Measurements from ENCODE around the gene FRMPD1.

FRMPD1 gene

GRCh38 chr9:37682951-37683350, 32.2 kb downstream of the FRMPD1 start:
- DNase-seq (ENCODE audit: low read depth): no peak

- DNase-seq (ENCODE audit: low read depth): no peak
These were observed 33.0 kb downstream of the FRMPD1 start for GRCh38 chr9:37683531-37684371.

DNA sequence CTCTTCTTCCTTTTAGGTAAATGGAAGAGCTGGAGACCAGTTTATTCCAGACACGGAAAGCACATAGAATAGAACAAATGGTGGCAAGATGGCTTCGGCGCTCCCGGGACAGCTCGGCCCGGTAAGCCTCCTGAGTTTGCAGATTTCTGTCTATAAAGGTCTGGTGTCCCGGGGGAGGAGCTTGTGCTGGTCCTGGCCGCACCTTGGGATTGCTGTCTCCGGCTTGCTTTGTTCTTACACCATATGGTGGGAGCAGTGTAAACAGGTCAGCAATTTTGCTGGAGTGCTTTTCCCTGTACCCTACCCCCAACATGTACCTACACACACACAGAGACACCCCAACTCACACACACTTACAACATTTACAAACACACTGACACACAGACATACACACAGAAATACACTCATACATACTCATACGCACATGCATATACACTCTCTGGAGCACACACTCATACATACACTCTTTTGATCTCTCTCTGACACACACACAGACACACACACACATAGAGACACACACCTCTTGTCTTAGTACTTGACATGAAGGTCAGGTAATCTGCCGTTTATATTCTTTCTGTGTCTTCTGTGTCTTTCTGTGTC, 42.0 kb downstream of the FRMPD1 start:
- no peak for DNase-seq (ENCODE audit: low read depth)

- DNase-seq (ENCODE audit: low read depth): no peak
These were observed 42.5 kb downstream of the FRMPD1 start for GRCh38 chr9:37693260-37693659.

DNA sequence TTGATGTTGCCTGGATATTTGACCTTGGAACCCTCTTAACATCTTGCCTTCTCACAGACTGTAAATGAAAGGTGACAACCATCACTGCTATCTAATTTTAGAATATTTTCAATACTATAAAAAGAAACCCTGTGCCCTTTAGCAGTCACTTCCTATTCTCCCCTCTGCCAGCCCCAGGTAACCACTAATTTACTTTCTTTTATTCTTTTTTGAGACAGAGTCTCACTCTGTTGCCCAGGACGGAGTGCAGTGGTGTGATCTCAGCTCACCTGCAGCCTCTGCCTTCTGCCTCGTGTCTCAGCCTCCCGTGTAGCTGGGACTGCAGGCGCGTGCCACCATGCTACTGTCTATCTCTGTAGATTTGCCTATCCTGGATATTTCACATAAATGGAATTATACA, 43.6 kb downstream of the FRMPD1 start:
- DNase-seq (ENCODE audit: low read depth): no peak

GRCh38 chr9:37696528-37696927, 45.8 kb downstream of the FRMPD1 start:
- no peak for DNase-seq (ENCODE audit: low read depth)

DNA sequence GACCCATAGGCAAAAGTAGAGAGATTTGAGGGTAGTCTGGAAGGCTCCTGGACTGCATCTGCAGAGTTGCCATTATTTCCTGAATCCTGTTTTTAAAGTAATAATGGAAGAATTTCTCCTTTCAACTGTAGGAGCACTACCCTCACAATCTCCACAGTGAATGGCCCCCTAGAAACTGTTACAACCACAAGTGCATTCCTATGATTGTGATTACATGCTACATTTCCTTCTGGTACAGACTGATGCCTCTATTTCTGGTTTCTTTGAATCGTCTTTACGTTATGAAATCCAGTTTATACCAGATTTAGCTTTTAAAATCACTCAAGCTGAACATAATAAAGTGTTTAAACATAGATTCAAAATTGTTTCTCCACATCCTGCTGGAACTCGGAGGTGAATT, 49.4 kb downstream of the FRMPD1 start:
- no peak for DNase-seq (ENCODE audit: low read depth)

- no peak for DNase-seq (ENCODE audit: low read depth)
These were observed 50.1 kb downstream of the FRMPD1 start for GRCh38 chr9:37700900-37701299.

DNA sequence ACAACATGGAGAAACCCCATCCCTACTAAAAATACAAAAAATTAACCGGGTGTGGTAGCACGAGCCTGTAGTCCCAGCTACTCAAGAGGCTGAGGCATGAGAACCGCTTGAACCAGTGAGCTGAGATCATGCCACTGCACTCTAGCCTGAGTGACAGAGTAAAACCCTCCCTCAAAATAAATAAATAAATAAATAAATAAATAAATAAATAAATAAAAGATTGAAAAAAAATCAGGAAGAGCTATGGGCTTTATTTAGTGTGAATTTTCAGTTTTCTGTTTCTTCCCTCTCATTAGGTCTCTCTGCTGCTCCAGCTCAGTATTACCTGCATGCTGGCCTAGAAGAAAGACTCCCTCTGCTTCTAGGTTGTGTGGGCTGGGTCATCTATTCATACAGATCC, 55.0 kb downstream of the FRMPD1 start:
- no peak for DNase-seq (ENCODE audit: low read depth)

- DNase-seq (ENCODE audit: low read depth): no peak
These were observed 55.5 kb downstream of the FRMPD1 start for GRCh38 chr9:37706290-37706689.

GRCh38 chr9:37707748-37708147, 57.0 kb downstream of the FRMPD1 start:
- no peak for DNase-seq (ENCODE audit: low read depth)

- DNase-seq (ENCODE audit: low read depth): no peak
These were observed 59.3 kb downstream of the FRMPD1 start for GRCh38 chr9:37710046-37710445.

GRCh38 chr9:37715260-37715659, 64.5 kb downstream of the FRMPD1 start:
- no peak for DNase-seq (ENCODE audit: low read depth)

GRCh38 chr9:37715991-37716505, 65.3 kb downstream of the FRMPD1 start:
- DNase-seq (ENCODE audit: low read depth): no peak

GRCh38 chr9:37719526-37719925, 68.8 kb downstream of the FRMPD1 start:
- DNase-seq (ENCODE audit: low read depth): no peak

DNA sequence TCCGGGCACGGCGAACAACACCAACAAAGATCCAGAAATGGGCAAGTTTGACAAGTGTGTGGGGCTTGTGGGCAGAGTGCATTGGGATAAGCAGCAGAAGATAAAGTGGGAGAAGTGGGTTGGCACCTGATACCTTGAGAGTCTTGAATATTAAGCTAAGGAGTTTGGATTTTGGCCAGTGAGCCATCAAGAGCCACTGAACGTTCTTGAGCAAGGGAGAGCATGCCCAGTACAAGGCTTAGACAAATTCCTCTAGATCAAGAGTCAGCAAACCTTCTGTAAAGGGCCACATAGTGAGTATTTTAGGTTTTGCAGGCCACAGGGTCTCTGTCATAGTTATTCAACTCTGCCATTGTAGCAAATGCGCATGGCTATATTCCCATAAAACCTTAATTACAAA, 76.3 kb downstream of the FRMPD1 start:
- DNase-seq (ENCODE audit: low read depth): no peak

DNA sequence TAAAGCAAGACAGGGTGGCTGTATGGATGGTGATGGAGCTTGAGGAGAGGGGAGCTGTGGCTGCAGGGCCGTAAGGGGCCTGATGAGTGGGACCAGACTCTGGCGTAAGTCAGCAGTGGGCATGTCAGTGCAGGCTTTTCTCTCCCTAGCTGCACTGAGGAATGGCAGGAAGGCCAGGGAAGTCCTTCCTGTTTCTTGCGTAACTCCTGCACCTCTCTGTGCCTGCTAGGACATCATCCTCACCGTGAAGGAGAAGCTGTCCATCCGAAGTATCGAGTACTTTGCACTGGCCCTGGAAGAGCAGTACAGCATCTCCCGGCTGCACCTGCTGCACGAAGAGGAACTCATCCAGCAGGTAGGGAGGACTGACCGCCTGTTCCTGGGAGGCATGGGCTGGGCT, 78.7 kb downstream of the FRMPD1 start:
- DNase-seq (ENCODE audit: low read depth): no peak

GRCh38 chr9:37730256-37730655, 79.5 kb downstream of the FRMPD1 start:
- no peak for DNase-seq (ENCODE audit: low read depth)

GRCh38 chr9:37730839-37731238, 80.1 kb downstream of the FRMPD1 start:
- DNase-seq (ENCODE audit: low read depth): no peak

GRCh38 chr9:37732086-37732741, 81.5 kb downstream of the FRMPD1 start:
- no peak for DNase-seq (ENCODE audit: low read depth)

DNA sequence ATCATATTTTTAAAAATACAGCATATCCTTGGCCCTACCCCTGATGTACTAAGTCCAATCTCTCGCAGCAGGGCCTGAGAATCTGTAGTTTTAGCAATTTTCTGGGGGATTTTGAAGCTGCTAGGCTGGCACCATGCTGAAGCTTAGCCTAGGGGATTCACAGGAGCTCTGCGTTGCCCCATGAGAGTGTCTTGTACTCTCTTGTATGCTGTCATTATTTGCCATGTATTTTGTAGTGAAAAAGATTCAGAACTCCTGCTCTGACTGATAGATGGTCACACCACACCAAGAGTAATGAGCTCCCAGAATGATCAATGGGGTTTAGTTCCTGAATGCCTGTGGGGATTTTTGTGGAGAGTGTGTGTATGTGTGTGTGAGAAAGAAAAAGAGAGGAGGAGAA, 82.2 kb downstream of the FRMPD1 start:
- no peak for DNase-seq (ENCODE audit: low read depth)

- DNase-seq (ENCODE audit: low read depth): no peak
These were observed 88.5 kb downstream of the FRMPD1 start for GRCh38 chr9:37739222-37739621.

DNA sequence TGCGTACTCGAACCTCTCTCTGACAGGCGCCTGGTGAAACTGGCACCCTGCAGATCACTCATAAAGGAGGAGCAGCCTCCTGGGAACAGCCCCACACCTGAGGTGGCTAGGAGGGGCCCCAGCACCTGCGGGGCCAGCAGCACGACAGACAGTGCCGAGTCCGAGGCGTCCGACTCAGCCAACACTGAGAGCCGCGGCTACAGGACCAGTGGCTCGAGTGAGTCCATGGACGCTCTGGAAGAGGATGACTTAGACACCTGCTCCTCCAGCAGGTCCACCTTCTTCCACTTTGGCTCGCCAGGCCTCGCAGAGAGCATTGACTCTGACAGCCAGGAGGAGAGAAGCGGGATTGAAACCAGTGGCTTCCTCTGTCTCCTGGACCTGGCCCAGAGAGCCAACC, 89.4 kb downstream of the FRMPD1 start:
- DNase-seq (ENCODE audit: low read depth): no peak

All from activated T-helper 1 cell treated with Interleukin-2 at 50 U/mL for 16 hours (primary cell).